K562 (cell line): ENCODE results near the gene OPTN. TPM values are rescaled to one million over a fixed set of nuclear protein-coding genes. Genes with fewer than 3 reads are reported as not detected.

Experiments used
- BDP1 ChIP-seq: IDR thresholded peaks from 3 replicates; pipeline ENCODE4 v1.6.1; 2011; ENCODE audit not compliant: insufficient read length, insufficient read depth
- CSDE1 ChIP-seq, 2 experiments: fragments of 450-650 bp; IDR thresholded peaks; 2 replicates each; pipeline ENCODE4 v1.6.1; 2016; ENCODE audit warnings: mild to moderate bottlenecking in 1 of 2
- FIP1L1 ChIP-seq: fragments of 200-400 bp; formaldehyde crosslinking; IDR thresholded peaks from 2 replicates; pipeline ENCODE4 v1.6.1; 2018; ENCODE audit warnings: mild to moderate bottlenecking, low read depth, low read length; ENCODE audit not compliant: poor library complexity, severe bottlenecking
- FOXA3 ChIP-seq, 2 experiments: fragments of 450-650 bp in 1 of 2; sonication (generic) in 1 of 2; formaldehyde crosslinking; IDR thresholded peaks in 1 of 2; conservative IDR thresholded peaks in 1 of 2; 2 replicates each; pipeline versions ENCODE4 v1.4.0 to v1.8.0; 2020 to 2022; ENCODE audit warnings: mild to moderate bottlenecking in 2 of 2, missing genetic modification reagents in 1 of 2
- FOXK2 ChIP-seq, 2 experiments: fragments of 450-650 bp; IDR thresholded peaks in 1 of 2; conservative IDR thresholded peaks in 1 of 2; 2 replicates each; pipeline ENCODE4 v1.6.1; 2016; ENCODE audit warnings: low read depth in 2 of 2, mild to moderate bottlenecking in 1 of 2
- POLR3G ChIP-seq: IDR thresholded peaks from 2 replicates; pipeline ENCODE4 v1.6.1; 2011; ENCODE audit not compliant: insufficient read length, insufficient replicate concordance; ENCODE audit errors: extremely low read depth
- RCOR1 ChIP-seq, 2 experiments: IDR thresholded peaks; 2 replicates each; pipeline ENCODE4 v1.6.1; 2012; ENCODE audit warnings: low read depth in 2 of 2, low read length in 2 of 2, borderline replicate concordance in 1 of 2, improper control_type of control experiment in 1 of 2
- SMARCE1 ChIP-seq: fragments of 450-650 bp; IDR thresholded peaks from 2 replicates; pipeline ENCODE4 v1.7.1; 2016; ENCODE audit warnings: mild to moderate bottlenecking
- TAL1 ChIP-seq: fragments of 450-650 bp; IDR thresholded peaks from 2 replicates; pipeline ENCODE4 v1.6.1; 2016; ENCODE audit warnings: mild to moderate bottlenecking
- TCF3 ChIP-seq: sonication (generic); formaldehyde crosslinking; IDR thresholded peaks from 2 replicates; pipeline ENCODE4 v1.4.0; 2020; ENCODE audit warnings: mild to moderate bottlenecking, missing genetic modification reagents
- TEAD4 ChIP-seq, 2 experiments: sonication (generic) in 1 of 2; formaldehyde crosslinking in 1 of 2; IDR thresholded peaks; 2 replicates each; pipeline versions ENCODE4 v1.6.1 to v1.8.0; 2012 to 2022; ENCODE audit warnings: borderline replicate concordance in 1 of 2, inconsistent platforms in 1 of 2, low read length in 1 of 2, mild to moderate bottlenecking in 1 of 2, missing genetic modification reagents in 1 of 2
- ZNF644 ChIP-seq: fragments of 200-800 bp; sonication (Bioruptor generic); IDR thresholded peaks from 2 replicates; pipeline ENCODE4 v1.6.1; 2016; ENCODE audit warnings: low read depth, missing genetic modification characterization, missing compliant biosample characterization
- polyA plus RNA-seq, 8 experiments: library from polyadenylated mRNA; depleted of rRNA in 4 of 8; stranded (reverse) in 5 of 8; unstranded in 3 of 8; fragments of >200 nt; fragmentation: Nextera tagmentation in 2 of 8; fragmentation: Illumina TruSeq in 1 of 8; extraction: Ambion mirVana in 2 of 8; extraction: Trizol in 1 of 8; gene quantifications; 2 replicates each; pipeline versions ENCODE4 v1.2.1 to v1.2.3, GENCODE V29; 2011 to 2014; ENCODE audit warnings: inconsistent platforms in 1 of 8, missing spikeins in 1 of 8
- total RNA-seq, 7 experiments: library from RNA; depleted of rRNA in 6 of 7; stranded (reverse); fragments of >200 nt in 6 of 7; fragmentation: Illumina TruSeq in 2 of 7; extraction: Trizol in 2 of 7; gene quantifications; 2 replicates each; pipeline versions ENCODE4 v1.2.1 to v1.2.3, GENCODE V29; 2011 to 2021; ENCODE audit warnings: low replicate concordance in 1 of 7
- TF ChIP-seq, protein P1 (sequence below), 2 experiments: fragments of 250-450 bp in 1 of 2; fragments of 450-650 bp in 1 of 2; sonication (Bioruptor Pico) in 1 of 2; IDR thresholded peaks; 2 replicates each; pipeline versions ENCODE4 v1.6.1 to v1.8.0; 2016 to 2021; ENCODE audit warnings: mild to moderate bottlenecking in 2 of 2, moderate library complexity in 2 of 2, missing compliant biosample characterization in 1 of 2, missing genetic modification characterization in 1 of 2
- TF ChIP-seq, protein P2 (sequence below): fragments of 250-450 bp; sonication (Bioruptor Pico); IDR thresholded peaks from 2 replicates; pipeline ENCODE4 v1.8.0; 2021; ENCODE audit warnings: moderate library complexity, mild to moderate bottlenecking, inconsistent platforms
- TF ChIP-seq, protein P3 (sequence below): sonication (generic); formaldehyde crosslinking; IDR thresholded peaks from 2 replicates; pipeline ENCODE4 v1.8.0; 2023; ENCODE audit warnings: missing genetic modification reagents, mild to moderate bottlenecking, borderline replicate concordance
- TF ChIP-seq, protein P4 (sequence below): sonication (generic); formaldehyde crosslinking; IDR thresholded peaks from 2 replicates; pipeline ENCODE4 v1.8.1; 2022; ENCODE audit warnings: missing genetic modification reagents

The OPTN gene
- total and polyA plus RNA-seq, 9 of the 15 experiments (the other 6 are each of a cell fraction or from before 2014, with no cell fraction given): 2.2 to 6.8 (median 5.0) TPM

DNA sequence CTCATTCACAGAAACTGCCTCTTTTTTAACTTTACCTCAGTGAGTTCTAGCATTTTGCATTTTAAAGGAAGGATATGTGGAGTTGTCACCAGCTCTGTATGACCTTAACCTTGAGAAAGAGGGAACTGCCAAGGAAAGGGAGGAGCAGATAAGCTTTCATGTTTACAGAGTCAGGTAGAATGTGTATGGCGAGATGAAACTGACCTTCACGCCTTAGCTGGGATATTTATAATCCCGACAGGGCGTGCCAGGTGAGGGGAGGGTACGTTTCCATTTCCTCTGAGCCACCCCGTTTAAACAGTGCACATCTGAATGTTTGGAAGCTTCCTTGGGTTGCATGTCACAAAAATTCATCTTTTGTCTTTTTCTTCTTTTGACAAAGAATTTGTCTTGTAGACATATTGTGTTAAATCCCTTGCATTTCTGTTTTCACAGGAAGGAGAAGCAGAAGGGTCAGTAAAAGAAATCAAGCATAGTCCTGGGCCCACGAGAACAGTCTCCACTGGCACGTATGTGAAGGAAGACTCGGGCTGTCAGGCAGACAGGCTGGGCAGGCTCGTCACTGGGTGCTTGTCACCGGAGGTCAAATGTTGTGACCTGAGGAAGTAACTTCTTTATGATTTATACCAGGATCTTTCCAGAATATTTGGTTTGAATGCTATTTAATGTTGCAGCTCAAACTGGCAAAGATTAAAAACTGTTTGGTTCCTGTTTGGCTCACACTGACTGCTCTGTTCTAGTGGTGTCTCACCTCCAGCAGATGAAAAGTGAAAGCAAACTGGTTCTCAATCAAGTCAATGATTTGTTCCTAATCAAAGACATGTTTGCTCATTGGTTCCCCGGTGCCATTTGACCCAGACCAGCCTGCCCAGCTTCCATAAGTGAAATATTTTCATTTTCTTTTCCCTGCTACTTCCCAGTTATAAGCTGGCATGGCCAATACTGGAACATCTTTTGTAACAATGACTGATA, 16.2 kb downstream of the OPTN start (continued):
- TF ChIP-seq CSDE1 (IDR thresholded peaks at IDR 0.05) (no peak), FOXK2 (conservative IDR thresholded peaks at IDR 0.05 in 1 of 2, IDR thresholded peaks at IDR 0.05 in 1 of 2; ENCODE audit: low read depth in 2 of 2) (0 out of 4 replicates have a peak, but pooled peaks of 1 of the 2 experiments have one; percentile 59), POLR3G (no peak), TEAD4 (IDR thresholded peaks at IDR 0.05; ENCODE audit: low read length) (peak; percentile 43; the same call in 1 of the 2 replicates), TEAD4 (CRISPR knock-in tag; IDR thresholded peaks at IDR 0.05; ENCODE audit: borderline replicate concordance) (no peak), RCOR1 (IDR thresholded peaks at IDR 0.05; ENCODE audit: borderline replicate concordance in 1 of 2, low read depth in 2 of 2, low read length in 2 of 2) (peak in 1 of 2 experiments; percentile 35; a peak in 1 of 4 replicates), FOXA3 (CRISPR knock-in tag; conservative IDR thresholded peaks at IDR 0.05 in 1 of 2, IDR thresholded peaks at IDR 0.05 in 1 of 2) (peak; percentile 78 to 87; a peak in 3 of 4 replicates), SMARCE1 (no peak), TAL1 (peak; percentile 49), TCF3 (CRISPR knock-in tag) (peak; percentile 66), ZNF644 (tag) (no peak), FIP1L1 (no peak), BDP1 (no peak)
- TF ChIP-seq, protein P1, sequence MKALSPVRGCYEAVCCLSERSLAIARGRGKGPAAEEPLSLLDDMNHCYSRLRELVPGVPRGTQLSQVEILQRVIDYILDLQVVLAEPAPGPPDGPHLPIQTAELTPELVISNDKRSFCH (CRISPR knock-in tag; IDR thresholded peaks at IDR 0.05): no peak
- TF ChIP-seq, protein P1 (tag; IDR thresholded peaks at IDR 0.05): 0 out of 2 replicates have a peak, but pooled peaks have one; percentile 20
- TF ChIP-seq, protein P2, sequence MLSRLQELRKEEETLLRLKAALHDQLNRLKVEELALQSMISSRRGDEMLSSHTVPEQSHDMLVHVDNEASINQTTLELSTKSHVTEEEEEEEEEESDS (CRISPR knock-in tag): no peak
- TF ChIP-seq, protein P3, sequence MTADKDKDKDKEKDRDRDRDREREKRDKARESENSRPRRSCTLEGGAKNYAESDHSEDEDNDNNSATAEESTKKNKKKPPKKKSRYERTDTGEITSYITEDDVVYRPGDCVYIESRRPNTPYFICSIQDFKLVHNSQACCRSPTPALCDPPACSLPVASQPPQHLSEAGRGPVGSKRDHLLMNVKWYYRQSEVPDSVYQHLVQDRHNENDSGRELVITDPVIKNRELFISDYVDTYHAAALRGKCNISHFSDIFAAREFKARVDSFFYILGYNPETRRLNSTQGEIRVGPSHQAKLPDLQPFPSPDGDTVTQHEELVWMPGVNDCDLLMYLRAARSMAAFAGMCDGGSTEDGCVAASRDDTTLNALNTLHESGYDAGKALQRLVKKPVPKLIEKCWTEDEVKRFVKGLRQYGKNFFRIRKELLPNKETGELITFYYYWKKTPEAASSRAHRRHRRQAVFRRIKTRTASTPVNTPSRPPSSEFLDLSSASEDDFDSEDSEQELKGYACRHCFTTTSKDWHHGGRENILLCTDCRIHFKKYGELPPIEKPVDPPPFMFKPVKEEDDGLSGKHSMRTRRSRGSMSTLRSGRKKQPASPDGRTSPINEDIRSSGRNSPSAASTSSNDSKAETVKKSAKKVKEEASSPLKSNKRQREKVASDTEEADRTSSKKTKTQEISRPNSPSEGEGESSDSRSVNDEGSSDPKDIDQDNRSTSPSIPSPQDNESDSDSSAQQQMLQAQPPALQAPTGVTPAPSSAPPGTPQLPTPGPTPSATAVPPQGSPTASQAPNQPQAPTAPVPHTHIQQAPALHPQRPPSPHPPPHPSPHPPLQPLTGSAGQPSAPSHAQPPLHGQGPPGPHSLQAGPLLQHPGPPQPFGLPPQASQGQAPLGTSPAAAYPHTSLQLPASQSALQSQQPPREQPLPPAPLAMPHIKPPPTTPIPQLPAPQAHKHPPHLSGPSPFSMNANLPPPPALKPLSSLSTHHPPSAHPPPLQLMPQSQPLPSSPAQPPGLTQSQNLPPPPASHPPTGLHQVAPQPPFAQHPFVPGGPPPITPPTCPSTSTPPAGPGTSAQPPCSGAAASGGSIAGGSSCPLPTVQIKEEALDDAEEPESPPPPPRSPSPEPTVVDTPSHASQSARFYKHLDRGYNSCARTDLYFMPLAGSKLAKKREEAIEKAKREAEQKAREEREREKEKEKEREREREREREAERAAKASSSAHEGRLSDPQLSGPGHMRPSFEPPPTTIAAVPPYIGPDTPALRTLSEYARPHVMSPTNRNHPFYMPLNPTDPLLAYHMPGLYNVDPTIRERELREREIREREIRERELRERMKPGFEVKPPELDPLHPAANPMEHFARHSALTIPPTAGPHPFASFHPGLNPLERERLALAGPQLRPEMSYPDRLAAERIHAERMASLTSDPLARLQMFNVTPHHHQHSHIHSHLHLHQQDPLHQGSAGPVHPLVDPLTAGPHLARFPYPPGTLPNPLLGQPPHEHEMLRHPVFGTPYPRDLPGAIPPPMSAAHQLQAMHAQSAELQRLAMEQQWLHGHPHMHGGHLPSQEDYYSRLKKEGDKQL (CRISPR knock-in tag): no peak
- TF ChIP-seq, protein P4, sequence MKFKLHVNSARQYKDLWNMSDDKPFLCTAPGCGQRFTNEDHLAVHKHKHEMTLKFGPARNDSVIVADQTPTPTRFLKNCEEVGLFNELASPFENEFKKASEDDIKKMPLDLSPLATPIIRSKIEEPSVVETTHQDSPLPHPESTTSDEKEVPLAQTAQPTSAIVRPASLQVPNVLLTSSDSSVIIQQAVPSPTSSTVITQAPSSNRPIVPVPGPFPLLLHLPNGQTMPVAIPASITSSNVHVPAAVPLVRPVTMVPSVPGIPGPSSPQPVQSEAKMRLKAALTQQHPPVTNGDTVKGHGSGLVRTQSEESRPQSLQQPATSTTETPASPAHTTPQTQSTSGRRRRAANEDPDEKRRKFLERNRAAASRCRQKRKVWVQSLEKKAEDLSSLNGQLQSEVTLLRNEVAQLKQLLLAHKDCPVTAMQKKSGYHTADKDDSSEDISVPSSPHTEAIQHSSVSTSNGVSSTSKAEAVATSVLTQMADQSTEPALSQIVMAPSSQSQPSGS (CRISPR knock-in tag): no peak
